ENCODE results near the gene OR2V1.

OR2V1 gene

DNA sequence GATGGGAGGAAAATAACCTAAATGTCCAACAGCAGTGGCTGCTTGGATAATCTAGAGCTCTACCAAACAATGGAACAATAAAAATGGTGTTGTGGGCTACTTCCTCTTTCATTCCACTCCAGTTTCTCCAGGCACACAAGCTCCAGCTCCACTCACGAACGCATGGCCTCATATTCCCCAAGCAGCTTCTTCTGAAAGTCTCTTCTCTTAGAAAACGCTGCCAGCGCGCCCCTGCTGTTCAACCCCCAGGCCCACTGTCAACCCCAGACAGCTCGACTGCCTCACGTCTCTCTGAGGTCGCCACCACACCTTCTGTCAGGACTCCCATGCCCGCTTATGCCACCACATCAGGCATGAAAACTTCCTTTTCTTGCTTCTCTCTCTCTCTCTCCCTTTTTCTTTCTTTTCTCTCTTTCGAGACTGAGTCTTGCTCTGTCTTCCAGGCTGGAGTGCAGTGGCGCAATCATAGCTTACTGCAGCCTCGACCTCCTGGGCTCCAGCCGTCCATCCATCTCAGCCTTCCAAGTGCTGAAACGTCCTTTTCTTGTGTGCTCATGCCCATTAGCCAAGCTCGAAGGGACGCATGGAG is 32.6 kb upstream of the OR2V1 start:
- H3K4me3 ChIP-seq (ENCODE audit: low read depth, low read length) = peak overlapping the region; percentile 13
- DNase-seq (ENCODE audit: low read depth) = no peak
- no peak for TF ChIP-seq CTCF (conservative IDR thresholded peaks at IDR 0.05; ENCODE audit: low read depth, low read length)

GRCh38 chr5:181161534-181162175 is 30.7 kb upstream of the OR2V1 start:
- no peak for DNase-seq (ENCODE audit: low read depth)
- H3K4me3 ChIP-seq (ENCODE audit: low read depth, low read length) = peak overlapping the region; percentile 42
- TF ChIP-seq CTCF (conservative IDR thresholded peaks at IDR 0.05; ENCODE audit: low read depth, low read length) = no peak

DNA sequence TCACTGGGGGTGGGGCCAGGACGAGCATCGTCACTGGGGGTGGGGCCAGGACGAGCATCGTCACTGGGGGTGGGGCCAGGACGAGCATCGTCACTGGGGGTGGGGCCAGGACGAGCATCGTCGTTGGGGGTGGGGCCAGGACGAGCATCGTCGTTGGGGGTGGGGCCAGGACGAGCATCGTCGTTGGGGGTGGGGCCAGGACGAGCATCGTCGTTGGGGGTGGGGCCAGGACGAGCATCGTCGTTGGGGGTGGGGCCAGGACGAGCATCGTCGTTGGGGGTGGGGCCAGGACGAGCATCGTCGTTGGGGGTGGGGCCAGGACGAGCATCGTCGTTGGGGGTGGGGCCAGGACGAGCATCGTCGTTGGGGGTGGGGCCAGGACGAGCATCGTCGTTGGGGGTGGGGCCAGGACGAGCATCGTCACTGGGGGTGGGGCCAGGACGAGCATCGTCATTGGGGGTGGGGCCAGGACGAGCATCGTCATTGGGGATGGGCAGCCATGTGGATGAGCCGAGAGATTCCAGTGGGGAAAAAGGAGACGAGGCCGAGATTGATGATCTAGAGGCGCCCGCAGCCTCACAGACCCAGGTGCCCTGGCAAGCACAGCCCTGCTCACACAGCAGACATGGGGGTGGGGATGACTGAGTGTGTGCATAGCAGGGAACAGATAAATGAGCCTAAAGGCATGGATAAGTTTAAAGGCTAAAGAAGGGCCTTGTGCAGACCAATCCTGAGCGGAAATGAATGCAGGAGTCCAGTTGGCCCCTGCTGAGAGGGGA is 30.0 kb upstream of the OR2V1 start:
- peak; percentile 80 for DNase-seq (ENCODE audit: low read depth)
- H3K4me3 ChIP-seq (ENCODE audit: low read depth, low read length) = peak overlapping the region; percentile 56

DNA sequence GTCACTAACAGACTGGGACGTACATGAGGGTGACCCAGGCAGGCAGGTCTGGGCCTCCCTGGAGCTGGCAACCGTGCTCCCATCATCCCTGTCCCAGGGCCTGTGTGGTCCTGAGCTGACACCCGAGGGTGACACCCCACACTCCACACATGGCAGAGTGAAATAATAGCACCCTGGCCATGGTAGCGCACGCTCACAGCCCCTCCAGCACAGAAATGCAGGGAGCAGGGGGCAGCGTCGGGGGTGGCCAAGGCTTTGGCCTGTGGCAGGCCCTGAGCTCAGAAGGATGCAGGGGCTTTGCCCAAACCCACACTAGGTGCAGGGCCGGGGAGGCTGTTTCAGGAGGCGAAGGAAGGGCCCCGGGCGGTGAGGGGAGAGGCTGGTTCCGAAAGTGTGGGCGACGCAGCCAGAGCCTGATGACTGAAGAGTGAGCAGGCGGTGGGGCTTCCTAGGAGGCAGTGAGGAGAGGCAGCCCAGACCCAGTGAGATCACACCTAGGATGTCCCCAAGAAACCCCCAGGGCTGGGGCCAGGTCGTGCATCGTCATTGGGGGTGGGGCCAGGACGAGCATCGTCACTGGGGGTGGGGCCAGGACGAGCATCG is 29.3 kb upstream of the OR2V1 start:
- H3K4me3 ChIP-seq (ENCODE audit: low read depth, low read length) = peak overlapping the region; percentile 56
- TF ChIP-seq CTCF (conservative IDR thresholded peaks at IDR 0.05; ENCODE audit: low read depth, low read length) = no peak
- peak; percentile 53 for DNase-seq (ENCODE audit: low read depth)

- peak; percentile 84 for DNase-seq (ENCODE audit: low read depth)
- TF ChIP-seq CTCF (conservative IDR thresholded peaks at IDR 0.05; ENCODE audit: low read depth, low read length) = peak; percentile 94
- H3K4me3 ChIP-seq (ENCODE audit: low read depth, low read length) = no peak overlapping the region
These were observed 28.6 kb upstream of the OR2V1 start for GRCh38 chr5:181159286-181160151.

- no peak for TF ChIP-seq CTCF (conservative IDR thresholded peaks at IDR 0.05; ENCODE audit: low read depth, low read length)
- H3K4me3 ChIP-seq (ENCODE audit: low read depth, low read length) = no peak overlapping the region
- DNase-seq (ENCODE audit: low read depth) = no peak
These were observed 27.9 kb upstream of the OR2V1 start for GRCh38 chr5:181158869-181159268.

Measured in choroid plexus epithelial cell (primary cell).